SK-N-SH (cell line): ENCODE data around the gene ZFYVE19. TPM values are rescaled to one million over a fixed set of nuclear protein-coding genes. Genes with fewer than 3 reads are reported as not detected.

ENCODE experiments used
- CTCF ChIA-PET: fragments of 300-600, 350-600 bp; formaldehyde crosslinking; extraction: SDS; loops from one replicate; lab custom pipeline; 2021; lab: Yijun Ruan, JAX
- POLR2A ChIA-PET: fragments of 350-600 bp; sonication (Branson Sonifier 250); formaldehyde crosslinking; extraction: SDS; loops from one replicate; lab custom pipeline; 2020; ENCODE audit warnings: antibody characterized with exemption, inconsistent platforms; lab: Yijun Ruan, JAX
- DNase-seq: peaks from one replicate; pipeline ENCODE4 v3.0.0; 2012
- H2AFZ ChIP-seq: fragments of 200-600 bp; sonication (generic); 2 replicates; pipeline ENCODE4 v1.8.1; 2016; ENCODE audit warnings: antibody characterized with exemption, mild to moderate bottlenecking, low read depth
- H3F3A ChIP-seq: fragments of 200-600 bp; sonication (generic); replicated peaks from 2 replicates; pipeline ENCODE3; 2016; ENCODE audit warnings: antibody characterized with exemption, mild to moderate bottlenecking; ENCODE audit not compliant: insufficient read depth
- H3K27ac ChIP-seq, 2 experiments: fragments of 200-500 bp in 1 of 2; fragments of 200-600 bp in 1 of 2; sonication (Bioruptor generic) in 1 of 2; sonication (generic), shearing (Covaris generic) in 1 of 2; 2 replicates each; pipeline versions ENCODE4 v1.5.1 to v1.6.1; 2014 to 2016; ENCODE audit warnings: low read depth in 2 of 2, inconsistent platforms in 1 of 2, low read length in 1 of 2, mild to moderate bottlenecking in 1 of 2, mixed read lengths in 1 of 2
- H3K27me3 ChIP-seq: fragments of 200-600 bp; sonication (generic), shearing (Covaris generic); 2 replicates; pipeline ENCODE4 v1.6.1; 2016; ENCODE audit warnings: mixed run types; ENCODE audit not compliant: insufficient read depth
- H3K36me3 ChIP-seq, 2 experiments: fragments of 200-500 bp in 1 of 2; fragments of 200-600 bp in 1 of 2; sonication (Bioruptor generic) in 1 of 2; sonication (generic) in 1 of 2; replicated peaks in 1 of 2; 2 replicates each; pipeline versions ENCODE3 to v1.5.1; 2014 to 2016; ENCODE audit warnings: low read length in 1 of 2, mild to moderate bottlenecking in 1 of 2; ENCODE audit not compliant: insufficient read depth in 2 of 2, control insufficient read depth in 1 of 2
- H3K4me1 ChIP-seq, 2 experiments: fragments of 200-500 bp in 1 of 2; fragments of 200-600 bp in 1 of 2; sonication (Bioruptor generic) in 1 of 2; sonication (generic), shearing (Covaris generic) in 1 of 2; 2 replicates each; pipeline versions ENCODE4 v1.5.1 to v1.6.1; 2014 to 2016; ENCODE audit warnings: low read depth in 1 of 2, low read length in 1 of 2, mixed run types in 1 of 2; ENCODE audit not compliant: insufficient read depth in 2 of 2, control insufficient read depth in 1 of 2
- H3K4me2 ChIP-seq: fragments of 200-600 bp; sonication (generic), shearing (Covaris generic); 2 replicates; pipeline ENCODE4 v1.6.1; 2017; ENCODE audit warnings: mixed run types
- H3K4me3 ChIP-seq, 2 experiments: fragments of 200-500 bp in 1 of 2; fragments of 200-600 bp in 1 of 2; sonication (Bioruptor generic) in 1 of 2; sonication (generic), shearing (Covaris generic) in 1 of 2; 2 replicates each; pipeline versions ENCODE4 v1.5.1 to v1.8.1; 2014 to 2016; ENCODE audit warnings: low read depth in 2 of 2, inconsistent platforms in 1 of 2, low read length in 1 of 2, mild to moderate bottlenecking in 1 of 2, mixed read lengths in 1 of 2, moderate library complexity in 1 of 2
- H3K79me2 ChIP-seq: fragments of 200-600 bp; sonication (generic); 2 replicates; pipeline ENCODE4 v1.8.1; 2017; ENCODE audit warnings: mild to moderate bottlenecking; ENCODE audit not compliant: insufficient read depth
- H3K9ac ChIP-seq: fragments of 200-600 bp; sonication (generic); 2 replicates; pipeline ENCODE4 v1.6.1; 2017; ENCODE audit warnings: mixed run types
- H3K9me2 ChIP-seq: fragments of 200-600 bp; sonication (generic); 2 replicates; pipeline ENCODE4 v1.6.1; 2017; ENCODE audit warnings: mixed run types
- H3K9me3 ChIP-seq: fragments of 200-600 bp; sonication (generic); 2 replicates; pipeline ENCODE4 v1.6.1; 2017; ENCODE audit warnings: mixed run types, mild to moderate bottlenecking, moderate library complexity
- H4K20me1 ChIP-seq: fragments of 200-600 bp; sonication (generic); 2 replicates; pipeline ENCODE4 v1.6.1; 2017; ENCODE audit warnings: mild to moderate bottlenecking, mixed run types; ENCODE audit not compliant: insufficient read depth
- CHD2 ChIP-seq: fragments of 150-350 bp; IDR thresholded peaks from 2 replicates; pipeline ENCODE4 v1.6.1; 2018; ENCODE audit warnings: low read length; ENCODE audit not compliant: partially characterized antibody
- ELF1 ChIP-seq: IDR thresholded peaks from 2 replicates; pipeline ENCODE4 v1.4.0; 2012
- FOSL2 ChIP-seq: IDR thresholded peaks from 2 replicates; pipeline ENCODE4 v1.4.0; 2012; ENCODE audit warnings: low read depth, mild to moderate bottlenecking, moderate library complexity, borderline replicate concordance
- FOXM1 ChIP-seq: IDR thresholded peaks from 2 replicates; pipeline ENCODE4 v1.4.0; 2012; ENCODE audit warnings: low read depth, mild to moderate bottlenecking
- JUND ChIP-seq: IDR thresholded peaks from 2 replicates; pipeline ENCODE4 v1.4.0; 2012
- MXI1 ChIP-seq: IDR thresholded peaks from 2 replicates; pipeline ENCODE4 v1.6.1; 2012; ENCODE audit warnings: mild to moderate bottlenecking, low read depth, low read length, improper control_type of control experiment
- NFIC ChIP-seq: IDR thresholded peaks from 2 replicates; pipeline ENCODE4 v1.4.0; 2012; ENCODE audit warnings: borderline replicate concordance
- RAD21 ChIP-seq: IDR thresholded peaks from 2 replicates; pipeline ENCODE4 v1.6.1; 2012; ENCODE audit warnings: mild to moderate bottlenecking, low read length
- RCOR1 ChIP-seq: fragments of 150-350 bp; IDR thresholded peaks from 2 replicates; pipeline ENCODE4 v1.6.1; 2017; ENCODE audit warnings: antibody characterized with exemption, low read length
- RXRA ChIP-seq: IDR thresholded peaks from 2 replicates; pipeline ENCODE4 v1.4.0; 2012; ENCODE audit warnings: low read depth, mild to moderate bottlenecking, borderline replicate concordance
- SIN3A ChIP-seq: IDR thresholded peaks from 2 replicates; pipeline ENCODE4 v1.6.1; 2012; ENCODE audit warnings: low read depth, mild to moderate bottlenecking, low read length, moderate library complexity, borderline replicate concordance
- TCF12 ChIP-seq: IDR thresholded peaks from 2 replicates; pipeline ENCODE4 v1.4.0; 2012
- WGBS: methylation state at CpG from one replicate; pipeline ENCODE4 v1.1.6; 2017; ENCODE audit warnings: low lambda C conversion rate; 5-methylcytosine and 5-hydroxymethylcytosine counted together
- polyA plus RNA-seq, 3 experiments: library from polyadenylated mRNA; depleted of rRNA; stranded (reverse); fragments of >200 nt; gene quantifications; 2 replicates each; pipeline ENCODE4 v1.2.3, GENCODE V29; 2012
- TF ChIP-seq, protein P1 (sequence below): IDR thresholded peaks from 2 replicates; pipeline ENCODE4 v1.4.0; 2012; ENCODE audit warnings: low read depth
- TF ChIP-seq, protein P2 (sequence below): fragments of 150-350 bp; IDR thresholded peaks from 2 replicates; pipeline ENCODE4 v1.6.1; 2017; ENCODE audit warnings: antibody characterized with exemption, low read length, low read depth, borderline replicate concordance

Gene ZFYVE19
- polyA plus RNA-seq, 1 of the 3 experiments (the other 2 are of a cell fraction): 35.5 TPM

DNA sequence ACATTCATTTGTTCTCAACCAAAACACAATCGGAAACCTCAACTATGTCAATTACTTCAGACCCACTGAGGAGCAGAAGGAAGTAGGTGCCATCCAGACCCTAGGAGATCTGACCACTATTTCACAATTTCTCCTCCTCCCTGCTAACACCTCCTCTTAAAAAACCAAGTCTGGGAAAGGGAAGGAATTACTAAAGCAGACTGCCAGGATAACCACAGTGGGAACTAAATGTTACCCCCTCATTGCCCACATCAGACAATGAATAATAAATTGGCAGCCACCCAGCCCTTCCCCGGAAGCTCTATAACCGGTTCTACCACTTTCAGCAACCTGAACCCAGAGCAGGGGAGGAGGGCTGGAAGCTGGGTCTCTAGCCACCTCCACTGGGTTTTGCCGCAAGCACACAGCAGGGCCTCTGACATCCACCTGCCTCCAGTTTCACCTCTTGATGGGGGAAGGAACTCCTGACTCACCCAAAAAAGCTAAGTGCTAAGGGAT is 19.5 kb upstream of the ZFYVE19 start:
- TF ChIP-seq TCF12 (0 out of 2 replicates have a peak, but pooled peaks have one; percentile 14), NFIC (peak; percentile 71; the same call in 1 of the 2 replicates), FOSL2 (0 out of 2 replicates have a peak, but pooled peaks have one; percentile 15), SIN3A (no peak)
- TF ChIP-seq, protein P1, sequence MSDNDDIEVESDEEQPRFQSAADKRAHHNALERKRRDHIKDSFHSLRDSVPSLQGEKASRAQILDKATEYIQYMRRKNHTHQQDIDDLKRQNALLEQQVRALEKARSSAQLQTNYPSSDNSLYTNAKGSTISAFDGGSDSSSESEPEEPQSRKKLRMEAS: 0 out of 2 replicates have a peak, but pooled peaks have one; percentile 26
- H3K9me2 ChIP-seq: no peaks in the 10 kb centered on the region
- ChIA-PET CTCF (interaction anchor here (0.8 to 31.8 kb wide), 5 partner anchors 16 to 104 kb away, joined by 3 to 555 read pairs (median 5); partner anchors contain the start of gene RMDN3), POLR2A (no interaction called here)
- DNase-seq: no peak
- H3K36me3 ChIP-seq: peaks cover 0 to 3% of the 10 kb centered on the region in 2 experiments
- no peaks in the 10 kb centered on the region for H3K9me3 ChIP-seq
- H4K20me1 ChIP-seq: peaks cover 21% of the 10 kb centered on the region
- H2AFZ ChIP-seq: no peak overlapping the region
- WGBS: 42% methylated on average over 4 of the region's 4 CpGs
- peak overlapping the region in 1 of 2 experiments; percentile 61; a peak in 2 of 4 replicates for H3K27ac ChIP-seq
- H3K4me1 ChIP-seq: peaks cover 2 to 12% of the 10 kb centered on the region in 2 experiments; a peak in 3 of 4 replicates
- peaks cover 58% of the 10 kb centered on the region for H3K79me2 ChIP-seq
- no peak overlapping the region for H3K4me3 ChIP-seq
- no peak overlapping the region for H3K9ac ChIP-seq
- H3K4me2 ChIP-seq: peak overlapping the region; percentile 54
- no peaks in the 10 kb centered on the region for H3K27me3 ChIP-seq
- peaks cover 4% of the 10 kb centered on the region for H3F3A ChIP-seq

DNA sequence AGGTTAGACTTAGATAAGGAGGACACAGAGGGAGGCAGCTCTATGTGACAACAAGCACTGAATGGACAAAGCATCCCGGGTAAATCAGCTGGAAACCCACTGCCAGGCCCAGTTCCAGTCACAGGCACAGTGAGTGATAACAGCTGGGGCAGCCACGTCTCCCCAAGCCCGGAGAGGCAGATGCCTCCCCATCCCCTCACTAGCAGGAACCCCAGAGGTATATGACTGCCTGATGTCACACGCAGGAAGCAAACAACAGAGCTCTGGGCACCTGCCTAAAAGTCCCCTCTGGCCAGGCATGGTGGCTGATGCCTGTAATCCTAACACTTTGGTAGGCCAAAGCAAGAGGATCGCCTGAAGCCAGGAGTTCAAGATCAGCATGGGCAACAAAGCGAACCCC is 18.9 kb upstream of the ZFYVE19 start:
- 57% methylated on average over 5 of the region's 6 CpGs for WGBS
- no peak overlapping the region for H3K4me3 ChIP-seq
- no peak for DNase-seq
- no peak overlapping the region for H3K9ac ChIP-seq
- peak overlapping the region in 1 of 2 experiments; percentile 61; a peak in 1 of 4 replicates for H3K27ac ChIP-seq
- H3K79me2 ChIP-seq: peaks cover 64% of the 10 kb centered on the region
- CTCF ChIA-PET: interaction anchor here (1.1 to 31.8 kb wide), 5 partner anchors 16 to 104 kb away, joined by 4 to 555 read pairs (median 5); partner anchors contain the start of gene RMDN3
- no peaks in the 10 kb centered on the region for H3K9me2 ChIP-seq
- TF ChIP-seq RXRA: no peak
- no peak for TF ChIP-seq MXI1
- TF ChIP-seq RCOR1: no peak
- TF ChIP-seq RAD21: no peak
- no peak for TF ChIP-seq JUND
- no peak for TF ChIP-seq FOXM1
- no peak for TF ChIP-seq ELF1
- no peak for TF ChIP-seq CHD2
- H3K27me3 ChIP-seq: no peaks in the 10 kb centered on the region
- POLR2A ChIA-PET: no interaction called here
- H3K9me3 ChIP-seq: no peaks in the 10 kb centered on the region
- peak overlapping the region; percentile 54; the same call in 1 of the 2 replicates for H3K4me2 ChIP-seq
- H2AFZ ChIP-seq: no peak overlapping the region
- peaks cover 0 to 5% of the 10 kb centered on the region in 2 experiments for H3K36me3 ChIP-seq
- H4K20me1 ChIP-seq: peaks cover 19% of the 10 kb centered on the region
- H3F3A ChIP-seq: peaks cover 4% of the 10 kb centered on the region
- H3K4me1 ChIP-seq: peaks cover 2 to 12% of the 10 kb centered on the region in 2 experiments; a peak in 3 of 4 replicates

DNA sequence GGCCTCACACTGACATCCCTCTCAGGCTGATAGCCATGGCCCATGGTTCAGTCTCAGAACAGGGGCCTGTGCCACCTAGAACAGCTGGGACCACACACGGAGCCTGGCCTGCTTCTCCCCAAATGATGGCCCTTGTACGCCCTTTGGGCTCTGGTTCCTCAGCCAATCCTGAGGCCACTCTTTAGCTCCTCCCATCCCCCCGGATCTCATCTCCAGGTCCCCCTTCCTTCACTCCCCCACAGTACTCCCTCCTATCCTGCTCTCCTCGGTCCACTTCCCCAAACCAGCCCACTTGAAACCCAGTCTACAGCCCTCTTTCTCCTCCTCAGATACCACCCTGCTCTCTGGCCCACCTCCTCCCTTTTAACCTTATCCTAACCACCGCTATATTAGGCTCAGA is 17.8 kb upstream of the ZFYVE19 start:
- no peak overlapping the region; a peak in 1 of 4 replicates for H3K27ac ChIP-seq
- no peak overlapping the region for H2AFZ ChIP-seq
- no peak for DNase-seq
- peaks cover 2 to 16% of the 10 kb centered on the region in 2 experiments; a peak in 3 of 4 replicates for H3K4me1 ChIP-seq
- no peak overlapping the region for H3K4me2 ChIP-seq
- POLR2A ChIA-PET: no interaction called here
- peaks cover 19% of the 10 kb centered on the region for H4K20me1 ChIP-seq
- no peaks in the 10 kb centered on the region for H3K9me2 ChIP-seq
- H3K9ac ChIP-seq: no peak overlapping the region
- 93% methylated on average over 5 of the region's 5 CpGs for WGBS
- peaks cover 56% of the 10 kb centered on the region for H3K79me2 ChIP-seq
- H3K4me3 ChIP-seq: no peak overlapping the region
- CTCF ChIA-PET: interaction anchor here (0.6 to 31.8 kb wide), 5 partner anchors 15 to 105 kb away, joined by 3 to 555 read pairs (median 4); partner anchors contain the start of genes RMDN3 and VPS18
- H3K27me3 ChIP-seq: no peaks in the 10 kb centered on the region
- peaks cover 0 to 5% of the 10 kb centered on the region in 2 experiments for H3K36me3 ChIP-seq
- H3F3A ChIP-seq: peaks cover 14% of the 10 kb centered on the region
- no peaks in the 10 kb centered on the region for H3K9me3 ChIP-seq
- TF ChIP-seq FOXM1: no peak
- TF ChIP-seq, protein P2, sequence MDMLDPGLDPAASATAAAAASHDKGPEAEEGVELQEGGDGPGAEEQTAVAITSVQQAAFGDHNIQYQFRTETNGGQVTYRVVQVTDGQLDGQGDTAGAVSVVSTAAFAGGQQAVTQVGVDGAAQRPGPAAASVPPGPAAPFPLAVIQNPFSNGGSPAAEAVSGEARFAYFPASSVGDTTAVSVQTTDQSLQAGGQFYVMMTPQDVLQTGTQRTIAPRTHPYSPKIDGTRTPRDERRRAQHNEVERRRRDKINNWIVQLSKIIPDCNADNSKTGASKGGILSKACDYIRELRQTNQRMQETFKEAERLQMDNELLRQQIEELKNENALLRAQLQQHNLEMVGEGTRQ: no peak
